GM19395 (cell line): ENCODE results near the gene ZMYM4.
"Not testable (repeated sequence)": the region's sequence is repeated elsewhere in the genome, so short reads cannot be mapped to it uniquely, and the experiment has no call there.

Experiments
- ATAC-seq: cut with Tn5 transposase; IDR thresholded peaks from one replicate; pipeline ENCODE4 v1.9.1; 2021; ENCODE audit warnings: mild to moderate bottlenecking, moderate library complexity; ENCODE audit not compliant: unreplicated experiment

Gene ZMYM4

GRCh38 chr1:35320937-35321336 is 52.4 kb downstream of the ZMYM4 start:
- no peak for ATAC-seq

- no peak for ATAC-seq
Measured at GRCh38 chr1:35324486-35324885, 56.0 kb downstream of the ZMYM4 start.

- no peak for ATAC-seq
Measured at GRCh38 chr1:35326246-35326866, 57.8 kb downstream of the ZMYM4 start.

GRCh38 chr1:35331618-35332017 is 63.1 kb downstream of the ZMYM4 start:
- not testable (repeated sequence) for ATAC-seq

GRCh38 chr1:35334485-35334884 is 66.0 kb downstream of the ZMYM4 start:
- ATAC-seq = no peak

- ATAC-seq = no peak
Measured at GRCh38 chr1:35340519-35340918, 72.0 kb downstream of the ZMYM4 start.

- no peak for ATAC-seq
Measured at GRCh38 chr1:35345439-35345981, 77.0 kb downstream of the ZMYM4 start.

- no peak for ATAC-seq
Measured at GRCh38 chr1:35350872-35351271, 82.4 kb downstream of the ZMYM4 start.

GRCh38 chr1:35359995-35360394 is 91.5 kb downstream of the ZMYM4 start:
- ATAC-seq = no peak

- ATAC-seq = no peak
Measured at GRCh38 chr1:35361638-35362037, 93.1 kb downstream of the ZMYM4 start.

GRCh38 chr1:35364741-35365140 is 96.2 kb downstream of the ZMYM4 start:
- ATAC-seq = no peak

- no peak for ATAC-seq
Measured at GRCh38 chr1:35367914-35368313, 99.4 kb downstream of the ZMYM4 start.

GRCh38 chr1:35369922-35370671 is 101.6 kb downstream of the ZMYM4 start:
- no peak for ATAC-seq

GRCh38 chr1:35371506-35371905 is 103.0 kb downstream of the ZMYM4 start:
- no peak for ATAC-seq

- no peak for ATAC-seq
Measured at GRCh38 chr1:35377555-35377954, 109.0 kb downstream of the ZMYM4 start.

GRCh38 chr1:35379317-35380000 is 111.0 kb downstream of the ZMYM4 start:
- no peak for ATAC-seq

GRCh38 chr1:35380111-35380510 is 111.6 kb downstream of the ZMYM4 start:
- ATAC-seq = not testable (repeated sequence)

GRCh38 chr1:35382107-35382506 is 113.6 kb downstream of the ZMYM4 start:
- ATAC-seq = no peak

GRCh38 chr1:35386290-35386689 is 117.8 kb downstream of the ZMYM4 start:
- ATAC-seq = no peak

- no peak for ATAC-seq
Measured at GRCh38 chr1:35386959-35387358, 118.5 kb downstream of the ZMYM4 start.

- no peak for ATAC-seq
Measured at GRCh38 chr1:35390600-35391494, 122.3 kb downstream of the ZMYM4 start.
